Measurements from ENCODE around the gene TBC1D21.

DNA sequence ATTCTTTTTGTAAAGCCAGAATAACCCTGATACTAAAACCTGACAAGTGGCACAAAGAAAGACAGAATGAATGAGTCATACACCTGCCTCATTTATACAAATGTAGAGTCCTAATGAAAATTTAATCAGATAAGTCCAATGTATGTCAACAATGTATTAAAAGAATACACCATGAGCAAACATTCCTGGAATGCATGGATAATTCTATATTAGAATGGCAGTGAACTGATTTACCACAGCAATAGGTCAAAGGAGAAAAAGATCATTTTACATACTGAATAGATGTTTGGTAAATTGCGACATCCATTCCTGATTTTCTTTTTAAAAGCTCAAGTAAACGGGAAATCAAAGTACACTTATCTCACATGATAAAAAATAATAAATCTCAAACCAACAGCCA, 41.7 kb downstream of the TBC1D21 start:
- TF ChIP-seq, protein P1, sequence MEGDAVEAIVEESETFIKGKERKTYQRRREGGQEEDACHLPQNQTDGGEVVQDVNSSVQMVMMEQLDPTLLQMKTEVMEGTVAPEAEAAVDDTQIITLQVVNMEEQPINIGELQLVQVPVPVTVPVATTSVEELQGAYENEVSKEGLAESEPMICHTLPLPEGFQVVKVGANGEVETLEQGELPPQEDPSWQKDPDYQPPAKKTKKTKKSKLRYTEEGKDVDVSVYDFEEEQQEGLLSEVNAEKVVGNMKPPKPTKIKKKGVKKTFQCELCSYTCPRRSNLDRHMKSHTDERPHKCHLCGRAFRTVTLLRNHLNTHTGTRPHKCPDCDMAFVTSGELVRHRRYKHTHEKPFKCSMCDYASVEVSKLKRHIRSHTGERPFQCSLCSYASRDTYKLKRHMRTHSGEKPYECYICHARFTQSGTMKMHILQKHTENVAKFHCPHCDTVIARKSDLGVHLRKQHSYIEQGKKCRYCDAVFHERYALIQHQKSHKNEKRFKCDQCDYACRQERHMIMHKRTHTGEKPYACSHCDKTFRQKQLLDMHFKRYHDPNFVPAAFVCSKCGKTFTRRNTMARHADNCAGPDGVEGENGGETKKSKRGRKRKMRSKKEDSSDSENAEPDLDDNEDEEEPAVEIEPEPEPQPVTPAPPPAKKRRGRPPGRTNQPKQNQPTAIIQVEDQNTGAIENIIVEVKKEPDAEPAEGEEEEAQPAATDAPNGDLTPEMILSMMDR (IDR thresholded peaks at IDR 0.05) = no peak
- no peak for TF ChIP-seq POLR2A (IDR thresholded peaks at IDR 0.05)
